GM19324 (cell line): ENCODE measurements around the gene PYGM.
A peak's percentile ranks its signal among the peaks of the same experiment; 100 is the strongest.

Experiments
- ATAC-seq: cut with Tn5 transposase; IDR thresholded peaks from one replicate; pipeline ENCODE4 v1.9.1; 2021; ENCODE audit warnings: mild to moderate bottlenecking, moderate library complexity; ENCODE audit not compliant: unreplicated experiment, low FRiP score

Gene PYGM

GRCh38 chr11:64742087-64742888, 17.5 kb downstream of the PYGM start:
- ATAC-seq = no peak

DNA sequence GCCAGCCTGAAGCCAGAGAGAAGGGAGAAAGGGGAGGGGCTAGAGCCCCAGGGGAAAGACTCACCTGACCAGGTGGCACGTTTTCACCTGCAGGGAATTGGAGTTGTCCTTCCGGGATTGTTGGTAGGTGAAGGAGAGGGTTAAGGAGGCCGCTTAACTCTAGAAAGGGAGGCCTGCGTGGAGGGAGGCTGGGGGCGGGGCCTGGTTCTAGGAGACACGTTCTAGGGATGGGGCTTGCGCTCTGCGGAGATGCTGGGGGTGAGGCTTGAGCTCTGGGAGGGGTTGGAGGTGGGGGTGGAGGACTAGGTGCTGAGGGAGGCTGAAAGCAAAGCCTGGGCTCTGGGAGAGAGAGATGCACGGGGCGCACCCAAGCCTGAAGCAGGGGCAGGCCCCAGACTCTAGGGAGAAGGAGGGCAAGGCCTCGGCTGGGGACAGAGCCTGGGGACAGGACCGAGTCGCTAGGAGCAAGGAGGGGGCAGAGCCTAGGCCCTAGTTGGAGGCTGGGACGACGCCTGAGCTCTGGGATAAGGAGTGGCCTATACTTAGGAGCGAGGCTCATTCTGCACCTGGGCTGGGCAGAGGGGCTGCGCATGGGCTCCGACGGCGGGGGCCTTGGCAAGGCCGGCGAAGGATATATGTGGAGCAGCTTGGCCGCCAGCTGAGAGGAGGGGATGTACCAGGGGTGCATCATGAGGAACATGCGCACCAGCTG, 18.2 kb downstream of the PYGM start:
- ATAC-seq = no peak

DNA sequence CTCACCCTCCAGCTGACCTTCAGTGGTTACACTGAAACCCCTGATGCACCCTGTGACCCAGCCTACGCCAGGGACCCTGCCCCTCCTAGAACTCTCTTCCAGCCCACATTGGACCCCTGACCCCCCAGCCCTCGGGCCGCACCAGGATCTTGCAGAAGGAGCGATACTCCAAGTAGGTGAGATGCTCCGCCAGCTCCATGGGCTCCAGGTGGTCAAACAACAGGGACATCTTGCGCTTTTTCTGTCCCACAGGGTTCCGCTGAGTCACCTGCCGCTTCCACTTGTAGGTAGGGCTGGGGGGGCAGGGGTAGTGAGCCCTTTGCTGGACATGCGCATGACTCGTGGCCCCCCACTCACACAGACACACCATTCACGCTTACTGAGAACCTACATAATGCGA, 19.9 kb downstream of the PYGM start:
- no peak for ATAC-seq

- ATAC-seq = no peak
These were observed 23.1 kb downstream of the PYGM start for GRCh38 chr11:64736654-64737053.

- ATAC-seq = no peak
These were observed 24.0 kb downstream of the PYGM start for GRCh38 chr11:64735725-64736259.

DNA sequence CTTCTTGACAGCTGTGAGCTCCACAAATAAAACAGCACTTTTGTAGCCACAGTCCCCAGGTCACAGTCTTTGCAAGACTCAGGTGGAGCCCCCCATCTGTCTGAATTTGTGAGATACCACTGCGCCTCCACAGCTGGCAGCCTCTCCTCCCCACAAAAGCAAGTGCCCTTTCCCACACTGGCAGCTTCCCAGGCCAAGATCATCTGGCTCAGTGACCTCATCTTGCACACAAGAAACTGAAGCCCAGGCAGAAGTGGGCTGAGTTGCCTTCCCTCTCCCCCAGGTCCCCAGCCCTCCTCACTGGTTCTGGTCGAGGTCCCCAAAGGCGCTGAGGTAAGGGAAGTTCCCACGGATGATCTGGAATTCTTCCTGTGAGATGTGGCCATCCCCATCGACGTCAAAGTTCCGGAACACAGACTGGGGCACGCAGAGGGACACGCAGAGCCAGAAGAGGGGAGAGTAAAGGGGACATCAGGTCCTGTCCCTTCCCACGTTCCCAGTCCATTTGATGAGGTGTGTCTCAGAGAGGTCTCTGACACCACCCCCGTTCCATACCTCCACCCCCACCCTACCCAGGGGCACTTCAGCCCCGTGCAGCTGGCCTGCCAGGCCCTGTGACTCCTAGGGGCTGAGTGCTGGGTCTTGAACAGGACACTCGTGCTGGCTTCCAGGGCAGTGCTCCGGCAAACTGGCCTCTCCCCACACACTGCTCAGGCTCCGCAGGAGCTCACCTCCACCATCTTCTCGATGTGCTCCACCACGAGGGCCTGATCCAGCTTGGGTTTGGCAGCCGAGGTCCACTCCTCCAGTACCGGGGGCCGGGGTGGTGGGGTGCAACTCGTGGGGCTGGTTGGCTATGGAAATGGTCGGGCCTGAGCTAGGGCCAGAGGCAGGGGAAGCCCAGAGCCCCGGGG, 24.7 kb downstream of the PYGM start:
- ATAC-seq = no peak

DNA sequence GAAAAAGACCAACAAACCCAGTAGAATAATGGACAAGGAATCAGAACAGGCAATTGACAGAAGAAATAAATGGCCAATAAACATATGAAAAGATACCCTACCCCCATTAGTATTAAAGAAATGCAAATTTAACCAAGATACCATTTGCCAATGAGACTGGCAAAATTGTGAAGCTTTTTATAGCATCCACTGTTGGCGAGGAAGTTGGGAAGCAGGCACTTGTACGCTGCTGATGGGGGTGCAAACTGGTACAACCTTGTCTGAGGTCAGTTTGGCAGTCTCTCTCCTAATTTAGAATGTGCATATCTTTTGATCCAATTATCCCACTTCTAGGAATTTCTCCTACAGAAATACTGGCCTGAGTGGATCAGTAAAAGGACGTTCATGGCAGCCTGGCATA, 28.2 kb downstream of the PYGM start:
- no peak for ATAC-seq

GRCh38 chr11:64729851-64730382, 29.9 kb downstream of the PYGM start:
- ATAC-seq = no peak

- ATAC-seq = no peak
These were observed 30.9 kb downstream of the PYGM start for GRCh38 chr11:64728757-64729365.

- no peak for ATAC-seq
These were observed 32.8 kb downstream of the PYGM start for GRCh38 chr11:64726867-64727530.

DNA sequence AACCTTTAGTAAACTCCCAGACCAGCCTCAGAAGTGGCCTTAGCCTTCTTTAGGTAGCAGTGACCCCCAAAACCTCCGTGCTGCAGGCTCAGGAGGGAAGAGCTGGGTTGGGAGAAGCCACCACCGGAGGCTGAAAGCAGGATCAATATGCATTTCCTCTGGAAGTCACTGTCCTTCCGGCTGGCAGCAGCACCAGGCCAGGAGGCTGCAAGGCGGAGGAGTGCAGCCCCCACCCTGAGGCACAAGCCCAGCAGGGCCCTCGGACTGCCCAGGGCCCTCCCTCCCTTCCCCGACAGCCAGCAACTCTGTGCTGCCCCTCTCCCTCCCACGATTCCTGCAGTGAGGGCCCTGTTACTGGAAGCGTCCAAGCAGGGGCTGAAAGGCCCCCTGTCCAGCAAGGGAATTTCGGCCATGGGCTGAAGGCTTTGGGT, 33.5 kb downstream of the PYGM start:
- no peak for ATAC-seq

DNA sequence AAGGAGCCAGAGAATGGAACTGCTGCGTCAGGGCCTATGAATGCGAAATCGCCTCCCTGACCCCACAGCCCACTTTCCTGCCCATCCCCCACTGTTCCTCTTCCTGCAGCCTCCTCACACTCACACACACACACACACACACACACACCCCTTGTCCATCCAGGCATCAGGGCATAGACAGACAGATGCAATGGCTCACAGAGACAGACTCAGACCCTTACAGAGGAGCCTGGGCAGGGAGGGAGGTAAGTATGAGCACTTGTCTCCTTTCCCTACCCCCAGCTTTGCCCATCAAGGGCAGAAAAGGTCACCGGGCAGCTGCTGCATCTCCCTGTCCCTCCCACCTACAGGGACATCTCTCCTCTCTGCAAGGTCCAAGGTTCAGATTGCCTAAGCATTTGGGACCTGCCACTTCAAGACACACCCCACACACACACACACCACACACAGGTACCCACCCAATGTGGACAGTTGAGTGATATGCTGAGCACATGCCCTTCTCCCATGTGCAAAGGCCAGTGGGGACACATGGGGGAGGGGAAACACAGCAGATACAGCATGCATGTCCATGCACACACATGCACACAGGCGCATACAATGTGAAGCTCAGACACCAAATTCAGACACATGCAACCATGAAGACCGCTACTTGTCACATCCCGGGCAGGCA, 34.8 kb downstream of the PYGM start:
- no peak for ATAC-seq

DNA sequence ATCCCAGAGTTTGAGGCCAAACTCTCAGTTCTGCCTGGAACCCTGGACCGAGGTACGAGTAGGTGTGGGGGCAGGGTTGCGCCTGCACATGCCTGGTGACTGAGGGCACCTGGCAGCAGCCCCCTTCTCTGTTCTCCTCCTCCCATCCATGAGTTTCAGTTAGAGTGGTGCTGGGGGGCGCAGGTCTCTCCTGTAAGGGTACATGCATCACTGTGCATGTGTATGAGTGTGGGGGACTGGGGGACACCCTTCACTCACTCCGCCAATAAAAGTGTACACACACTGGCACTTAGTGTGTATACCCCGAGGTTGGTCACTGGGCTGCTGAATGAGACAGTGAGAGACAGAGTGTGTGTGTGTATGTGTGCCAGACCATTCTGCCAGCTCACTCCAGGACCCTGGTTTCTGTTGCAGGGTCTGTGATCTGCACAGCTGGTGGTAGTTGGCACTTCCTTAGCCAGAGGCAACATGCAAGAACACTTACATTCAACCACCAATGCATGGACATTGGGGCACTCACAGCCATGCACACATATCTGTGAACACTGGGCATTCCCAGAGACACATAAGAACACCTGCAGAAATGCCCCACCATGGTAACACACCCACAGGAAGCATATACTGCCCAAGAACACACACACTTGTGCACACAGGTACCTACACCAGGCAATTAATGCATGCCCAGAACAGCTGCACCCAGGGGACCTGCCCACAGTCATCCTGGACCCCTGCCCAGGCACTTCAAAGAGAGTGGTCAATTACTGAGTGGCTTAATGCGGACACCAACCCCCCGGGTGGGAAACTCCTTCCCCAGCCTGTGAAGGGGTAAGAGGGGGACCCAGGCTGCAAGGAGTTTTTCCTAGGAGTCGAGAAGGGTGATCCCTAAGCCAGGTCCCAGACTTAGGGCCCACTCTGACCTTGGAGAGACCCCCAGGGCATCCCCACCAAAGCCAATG, 35.6 kb downstream of the PYGM start:
- ATAC-seq = no peak

DNA sequence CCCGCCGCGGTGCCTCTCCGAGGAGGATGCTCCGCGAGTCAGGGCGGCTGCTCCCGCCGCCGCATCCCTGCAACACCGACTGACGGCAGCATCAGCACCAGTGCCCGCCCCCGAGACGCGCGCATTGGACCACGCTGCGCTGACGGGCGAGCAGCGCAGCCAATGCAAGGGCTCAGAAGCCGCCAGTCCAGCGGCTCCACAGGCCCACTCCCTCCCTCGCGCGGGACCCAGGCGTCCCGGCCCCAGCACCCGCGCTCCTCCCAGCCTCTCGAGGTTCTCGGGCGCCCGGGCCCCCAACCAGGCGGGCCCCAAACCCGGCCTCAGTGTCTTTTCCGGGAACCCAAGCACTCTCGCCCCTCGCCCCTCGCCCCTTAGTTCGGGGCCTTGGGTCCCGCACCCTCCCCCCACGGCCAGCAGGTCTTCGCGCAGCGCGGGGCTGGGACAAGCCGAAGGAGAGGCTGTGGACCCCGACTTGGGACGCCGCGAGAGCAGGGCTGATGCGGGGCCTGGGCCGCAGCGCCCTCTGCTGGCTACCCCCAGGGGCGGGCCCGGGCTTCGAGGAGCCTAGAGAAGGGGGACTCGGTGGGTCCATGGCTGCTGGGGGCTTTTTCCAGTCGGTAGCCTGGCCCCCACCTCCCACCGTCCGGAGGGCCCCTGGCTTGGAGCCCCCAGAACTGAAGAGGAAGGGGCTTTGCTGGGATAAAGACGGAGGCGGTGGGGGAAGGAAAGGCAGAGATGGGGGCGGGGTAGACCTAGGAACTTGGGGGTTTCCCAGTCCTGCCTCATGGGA, 36.5 kb downstream of the PYGM start, which contains the start of gene NRXN2:
NRXN2 (minus strand) TSS at position 81 of the 790 bp plus-strand sequence. CDS start 9,498 bp downstream, outside the sequence.
- ATAC-seq = peak; percentile 66

DNA sequence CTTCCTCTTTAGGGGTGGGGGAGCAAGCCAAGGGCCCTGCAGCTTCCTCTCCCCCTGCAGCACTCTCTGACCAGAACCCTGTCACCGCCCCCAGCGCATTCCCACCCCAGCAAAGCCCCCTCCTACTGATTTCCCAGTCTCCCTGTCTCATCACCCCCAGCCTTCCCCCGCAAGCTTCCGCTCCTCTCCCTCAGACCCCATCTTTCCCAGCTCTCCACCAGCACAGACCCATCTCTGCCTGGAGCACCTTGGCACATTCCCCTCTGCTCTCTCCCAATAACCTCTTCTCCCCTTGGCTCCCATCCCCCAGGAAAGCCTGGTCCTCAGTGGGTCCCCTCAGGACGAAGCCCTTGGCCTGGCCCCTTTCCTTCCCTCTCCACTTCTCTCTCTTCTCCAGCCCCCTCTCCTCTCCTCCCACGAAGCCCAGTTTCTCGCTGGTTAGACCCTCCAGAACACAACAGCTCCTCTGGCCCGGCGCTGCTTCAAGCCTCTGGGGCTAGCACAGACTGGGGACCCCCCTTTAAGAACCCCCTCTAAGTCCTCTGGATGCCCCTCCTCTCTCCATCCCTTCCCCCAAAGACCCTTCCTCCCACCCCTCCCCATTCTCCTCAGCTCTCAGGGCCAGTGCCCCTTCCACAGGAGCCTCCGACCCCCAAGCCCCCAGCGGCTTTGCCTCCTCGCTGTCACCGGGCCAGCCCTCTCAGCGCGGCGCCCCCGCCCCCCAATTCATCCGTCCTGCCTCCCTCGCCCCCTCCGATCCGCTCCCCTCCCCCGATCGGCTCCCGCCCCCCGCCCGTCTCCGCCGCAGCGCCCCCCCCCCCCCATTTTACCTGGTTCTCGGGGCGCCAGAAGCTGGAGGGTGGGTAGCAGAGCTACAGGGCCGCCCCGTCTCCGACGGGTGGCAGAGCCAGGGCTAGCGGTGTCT, 37.4 kb downstream of the PYGM start:
- ATAC-seq = no peak

DNA sequence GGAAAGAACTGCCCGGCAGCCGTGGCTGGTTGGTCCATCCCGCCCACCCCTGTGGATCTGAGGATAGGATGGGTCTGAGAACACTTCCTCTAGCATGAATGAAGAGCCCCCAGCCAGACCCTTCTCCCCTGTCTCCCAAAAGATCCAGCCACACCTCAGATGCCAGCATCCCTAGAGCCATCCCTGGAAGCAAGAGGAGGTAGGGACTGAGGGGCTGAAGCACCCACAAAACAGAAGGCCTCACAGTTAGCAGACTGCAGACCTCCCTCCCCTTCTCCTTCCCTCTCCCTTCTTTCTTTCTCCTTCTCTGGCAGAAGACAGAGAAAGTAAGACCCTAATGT, 38.4 kb downstream of the PYGM start:
- no peak for ATAC-seq
